Sigmoid colon (tissue), 7 donors: ENCODE data around the gene OR56A1. TPM values are rescaled to one million over a fixed set of nuclear protein-coding genes. Genes with fewer than 3 reads are reported as not detected.

ENCODE experiments used
- DNase-seq: peaks from one replicate; pipeline ENCODE4 v3.0.0-alpha.2; 2019
- H3K27ac ChIP-seq, 4 donors: fragments of 200-600 bp; sonication (generic); one replicate each; pipeline ENCODE4 v1.5.1; 2016 to 2019; ENCODE audit warnings: mild to moderate bottlenecking in 1 of 4
- H3K27me3 ChIP-seq, 3 donors: fragments of 200-600 bp; sonication (generic); one replicate each; pipeline ENCODE4 v1.5.1; 2019; ENCODE audit warnings: mild to moderate bottlenecking in 1 of 3
- H3K36me3 ChIP-seq, 4 donors: fragments of 200-600 bp; sonication (generic); one replicate each; pipeline ENCODE4 v1.5.1; 2016 to 2019
- H3K4me1 ChIP-seq, 4 donors: fragments of 200-600 bp; sonication (generic); one replicate each; pipeline ENCODE4 v1.5.1; 2017 to 2019
- H3K4me3 ChIP-seq, 4 donors: fragments of 200-600 bp; sonication (generic); one replicate each; pipeline ENCODE4 v1.5.1; 2017 to 2019; ENCODE audit warnings: mild to moderate bottlenecking in 2 of 4, moderate library complexity in 1 of 4
- H3K9me3 ChIP-seq, 4 donors: fragments of 200-600 bp in 3 of 4; sonication (generic) in 3 of 4; one replicate each; pipeline versions ENCODE4 v1.5.1 to v1.6.1; 2013 to 2019
- EP300 ChIP-seq, 4 donors: sonication (generic); formaldehyde crosslinking; IDR thresholded peaks; one replicate each; pipeline ENCODE4 v1.6.1; 2017; ENCODE audit warnings: antibody characterized with exemption in 4 of 4
- POLR2A ChIP-seq, 2 donors: fragments of 450-650 bp; IDR thresholded peaks; one replicate each; pipeline ENCODE4 v1.6.1; 2016; ENCODE audit warnings: antibody characterized with exemption in 2 of 2, mild to moderate bottlenecking in 2 of 2, moderate library complexity in 2 of 2
- POLR2AphosphoS5 ChIP-seq, 4 donors: sonication (generic); formaldehyde crosslinking; IDR thresholded peaks; one replicate each; pipeline ENCODE4 v1.6.1; 2017; ENCODE audit warnings: antibody characterized with exemption in 4 of 4
- WGBS, 2 donors: extraction: QIAGEN DNeasy Blood & Tissue Kit; methylation state at CpG; one replicate each; pipeline ENCODE4 v1.1.7; 2013; 5-methylcytosine and 5-hydroxymethylcytosine counted together
- intact Hi-C: fragments of 100-400 bp; cut with DNase I; formaldehyde crosslinking; loops from one replicate; pipeline ENCODE4 v1.15.1; 2023
- polyA plus RNA-seq, 3 donors: library from polyadenylated mRNA; stranded (reverse); fragments of 200-250 nt; gene quantifications; one replicate each; pipeline ENCODE4 v1.2.3, GENCODE V29; 2013
- total RNA-seq, 4 donors: library from RNA; depleted of rRNA; stranded (reverse); fragments of >200 nt; gene quantifications; one replicate each; pipeline ENCODE4 v1.1.0, GENCODE V29; 2016
- TF ChIP-seq, protein P1 (sequence below), 4 experiments: fragments of 450-650 bp in 3 of 4; fragments of 200-600 bp in 1 of 4; IDR thresholded peaks; one replicate each; pipeline ENCODE4 v1.5.1; 2016 to 2019; ENCODE audit warnings: antibody characterized with exemption in 4 of 4, mild to moderate bottlenecking in 3 of 4, moderate library complexity in 2 of 4
- donor health status: healthy with polysubstance abuse.
- donor health status: Bipolar disorder and iron deficiency.
- donor health status: healthy.

OR56A1 gene
- total and polyA plus RNA-seq, 7 donors = under 0.01 TPM; not detected in 6

DNA sequence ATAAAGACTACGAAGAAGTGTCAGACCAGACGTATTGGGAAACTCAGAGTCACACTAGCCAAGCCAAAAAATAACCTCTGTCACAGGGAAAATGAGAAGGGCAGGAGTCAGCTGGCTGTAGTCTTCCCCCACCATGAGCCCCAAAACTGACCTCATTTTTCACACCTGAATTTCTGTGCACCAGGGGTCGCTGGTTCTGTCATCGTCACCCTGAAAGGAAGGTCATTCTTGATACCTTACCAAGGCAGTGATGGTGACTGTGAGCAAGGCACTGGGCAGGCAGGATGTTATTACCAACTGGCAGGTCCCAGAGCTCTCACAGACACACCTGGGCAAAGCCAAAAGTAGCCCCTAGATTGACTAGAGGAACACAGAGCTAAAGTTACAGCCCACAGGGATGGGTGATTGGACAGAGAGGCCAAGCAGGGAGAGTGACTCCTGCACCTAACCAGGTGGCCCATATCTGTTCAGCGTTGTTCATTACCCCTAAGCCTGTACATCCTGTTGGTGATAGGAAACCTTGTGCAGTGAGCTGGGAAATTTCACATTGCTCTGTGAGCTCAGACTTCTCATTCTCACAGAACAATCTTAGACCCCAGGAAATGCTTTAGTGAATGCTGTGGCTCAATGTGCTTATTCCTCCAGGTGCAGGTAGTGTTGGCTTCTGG, 32.3 kb upstream of the OR56A1 start:
- Histone ChIP-seq H3K36me3 (no peaks in the 10 kb centered on the region), H3K4me1 (no peaks in the 10 kb centered on the region), H3K27me3 (no peaks in the 10 kb centered on the region), H3K9me3 (no peaks in the 10 kb centered on the region), H3K4me3 (no peak overlapping the region), H3K27ac (no peak overlapping the region)
- DNase-seq = no peak
- intact Hi-C loops = no loop called here
- 79 to 83% methylated on average over 5 of the region's 5 CpGs for WGBS, 2 donors
- TF ChIP-seq, protein P1, sequence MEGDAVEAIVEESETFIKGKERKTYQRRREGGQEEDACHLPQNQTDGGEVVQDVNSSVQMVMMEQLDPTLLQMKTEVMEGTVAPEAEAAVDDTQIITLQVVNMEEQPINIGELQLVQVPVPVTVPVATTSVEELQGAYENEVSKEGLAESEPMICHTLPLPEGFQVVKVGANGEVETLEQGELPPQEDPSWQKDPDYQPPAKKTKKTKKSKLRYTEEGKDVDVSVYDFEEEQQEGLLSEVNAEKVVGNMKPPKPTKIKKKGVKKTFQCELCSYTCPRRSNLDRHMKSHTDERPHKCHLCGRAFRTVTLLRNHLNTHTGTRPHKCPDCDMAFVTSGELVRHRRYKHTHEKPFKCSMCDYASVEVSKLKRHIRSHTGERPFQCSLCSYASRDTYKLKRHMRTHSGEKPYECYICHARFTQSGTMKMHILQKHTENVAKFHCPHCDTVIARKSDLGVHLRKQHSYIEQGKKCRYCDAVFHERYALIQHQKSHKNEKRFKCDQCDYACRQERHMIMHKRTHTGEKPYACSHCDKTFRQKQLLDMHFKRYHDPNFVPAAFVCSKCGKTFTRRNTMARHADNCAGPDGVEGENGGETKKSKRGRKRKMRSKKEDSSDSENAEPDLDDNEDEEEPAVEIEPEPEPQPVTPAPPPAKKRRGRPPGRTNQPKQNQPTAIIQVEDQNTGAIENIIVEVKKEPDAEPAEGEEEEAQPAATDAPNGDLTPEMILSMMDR (IDR thresholded peaks at IDR 0.05) = no peak
- TF ChIP-seq EP300 (IDR thresholded peaks at IDR 0.05) = no peak
- no peak for TF ChIP-seq POLR2AphosphoS5 (IDR thresholded peaks at IDR 0.05)
- TF ChIP-seq POLR2A (IDR thresholded peaks at IDR 0.05) = no peak

DNA sequence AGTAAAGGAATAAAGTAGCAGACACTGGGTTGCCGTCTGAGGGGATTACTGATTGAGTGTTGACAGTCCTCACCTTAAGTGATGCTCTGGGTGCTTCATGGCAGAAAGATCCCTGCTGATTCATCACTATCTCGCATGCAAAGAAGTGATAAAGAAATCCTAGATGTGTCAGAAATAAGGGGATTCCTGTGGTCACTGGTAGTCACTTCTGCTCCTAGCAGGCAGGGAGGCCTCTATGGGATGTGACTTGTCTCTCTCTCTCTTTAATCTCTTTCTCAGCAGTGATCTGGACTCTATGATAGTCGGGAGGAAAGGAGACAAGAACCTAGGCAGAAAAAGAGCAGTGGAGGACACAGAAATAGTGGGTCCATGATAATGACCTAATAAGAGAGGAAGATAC, 30.9 kb upstream of the OR56A1 start:
- WGBS, 2 donors = 75 to 78% methylated on average over 3 of the region's 3 CpGs
- TF ChIP-seq, protein P1 (IDR thresholded peaks at IDR 0.05) = no peak
- TF ChIP-seq POLR2AphosphoS5 (IDR thresholded peaks at IDR 0.05) (no peak), POLR2A (IDR thresholded peaks at IDR 0.05) (no peak), EP300 (IDR thresholded peaks at IDR 0.05) (no peak)
- no peaks in the 10 kb centered on the region for H3K9me3 ChIP-seq
- no peaks in the 10 kb centered on the region for H3K36me3 ChIP-seq
- no peak for DNase-seq
- no peak overlapping the region for H3K27ac ChIP-seq
- intact Hi-C loops = no loop called here
- no peaks in the 10 kb centered on the region for H3K27me3 ChIP-seq
- H3K4me1 ChIP-seq = no peaks in the 10 kb centered on the region
- no peak overlapping the region for H3K4me3 ChIP-seq

DNA sequence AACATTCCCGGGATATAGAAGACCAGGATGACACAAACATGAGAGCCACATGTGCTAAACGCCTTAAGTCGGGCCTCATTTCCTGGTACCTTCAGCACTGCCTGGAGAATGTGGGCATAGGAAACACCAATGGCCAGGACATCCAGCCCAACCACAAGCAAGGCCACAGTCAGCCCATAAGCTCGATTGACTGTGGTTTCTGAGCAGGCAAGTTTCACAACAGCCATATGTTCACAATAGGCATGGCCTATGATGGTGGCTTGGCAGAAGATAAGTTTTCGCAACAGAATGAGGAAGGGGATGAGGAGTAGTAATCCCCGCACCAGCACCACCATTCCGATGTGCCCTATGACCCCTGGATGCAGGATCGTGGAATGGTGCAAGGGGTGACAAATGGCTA, 26.9 kb upstream of the OR56A1 start:
- intact Hi-C loops = no loop called here
- no peak for DNase-seq
- Histone ChIP-seq H3K4me3 (no peak overlapping the region), H3K36me3 (no peaks in the 10 kb centered on the region), H3K4me1 (no peaks in the 10 kb centered on the region), H3K27me3 (no peaks in the 10 kb centered on the region), H3K9me3 (no peaks in the 10 kb centered on the region), H3K27ac (no peak overlapping the region)
- TF ChIP-seq EP300 (IDR thresholded peaks at IDR 0.05) = no peak
- TF ChIP-seq POLR2A (IDR thresholded peaks at IDR 0.05) = no peak
- TF ChIP-seq, protein P1 (IDR thresholded peaks at IDR 0.05) = no peak
- no peak for TF ChIP-seq POLR2AphosphoS5 (IDR thresholded peaks at IDR 0.05)
- WGBS, 2 donors = 79 to 90% methylated on average over 8 of the region's 8 CpGs

DNA sequence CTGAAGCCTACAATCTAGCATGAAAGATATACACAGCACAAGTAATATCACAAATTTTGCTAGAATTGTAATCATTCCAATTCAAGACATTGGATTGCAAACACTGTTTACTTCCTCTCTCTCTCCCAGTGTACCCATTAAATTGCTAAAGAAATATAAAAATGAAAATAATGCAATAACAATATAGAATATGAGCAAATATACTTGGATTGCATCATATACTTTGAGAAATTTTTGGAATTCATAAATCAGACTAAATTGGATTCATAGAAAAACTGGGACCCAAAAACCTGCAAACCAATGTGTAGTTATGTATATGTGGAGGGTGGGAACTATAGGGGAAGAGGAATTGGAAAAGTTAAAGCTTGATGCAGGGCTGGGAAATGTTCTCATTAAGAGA, 25.0 kb upstream of the OR56A1 start:
- intact Hi-C loops = no loop called here
- Histone ChIP-seq H3K36me3 (no peaks in the 10 kb centered on the region), H3K27ac (no peak overlapping the region), H3K27me3 (no peaks in the 10 kb centered on the region), H3K4me3 (no peak overlapping the region), H3K4me1 (no peaks in the 10 kb centered on the region), H3K9me3 (no peaks in the 10 kb centered on the region)
- TF ChIP-seq, protein P1 (IDR thresholded peaks at IDR 0.05) = no peak
- TF ChIP-seq EP300 (IDR thresholded peaks at IDR 0.05) (no peak), POLR2A (IDR thresholded peaks at IDR 0.05) (no peak), POLR2AphosphoS5 (IDR thresholded peaks at IDR 0.05) (no peak)
- no peak for DNase-seq

DNA sequence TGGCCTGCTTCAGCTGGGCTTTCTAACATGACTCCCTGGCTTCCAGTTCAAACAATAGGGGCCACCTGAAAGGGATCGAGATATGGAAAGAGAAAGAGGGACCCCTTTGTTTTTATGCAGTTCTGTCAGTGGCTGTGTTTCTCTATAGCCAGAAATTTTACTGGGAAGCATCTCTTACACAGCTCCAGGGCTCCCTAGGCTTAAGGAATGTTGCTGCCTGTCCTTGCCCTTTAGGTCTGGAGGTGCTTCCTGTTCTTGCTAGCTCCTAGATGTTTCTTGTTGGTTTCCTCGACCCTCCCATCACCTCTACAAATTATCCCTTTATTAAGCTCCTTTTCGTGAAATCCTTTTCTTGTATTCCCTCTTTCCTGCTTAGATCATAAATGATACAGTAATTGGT, 21.8 kb upstream of the OR56A1 start:
- no peaks in the 10 kb centered on the region for H3K27me3 ChIP-seq
- no peak for TF ChIP-seq EP300 (IDR thresholded peaks at IDR 0.05)
- no peak for DNase-seq
- no peak overlapping the region for H3K27ac ChIP-seq
- 74 to 78% methylated on average over 3 of the region's 3 CpGs for WGBS, 2 donors
- intact Hi-C loops = no loop called here
- H3K4me1 ChIP-seq = no peaks in the 10 kb centered on the region
- H3K36me3 ChIP-seq = no peaks in the 10 kb centered on the region
- H3K4me3 ChIP-seq = no peak overlapping the region
- H3K9me3 ChIP-seq = no peaks in the 10 kb centered on the region
